Muscle of leg (tissue), 11 donors: ENCODE results near the gene TMEM164. TPM values are rescaled to one million over a fixed set of nuclear protein-coding genes. Genes with fewer than 3 reads are reported as not detected.

Experiments used
- DNase-seq: peaks from one replicate; pipeline ENCODE4 v3.0.0; 2013
- H3K27ac ChIP-seq: one replicate; pipeline ENCODE4 v1.5.1; 2013; ENCODE audit warnings: mild to moderate bottlenecking, low read length, control low read depth
- H3K27me3 ChIP-seq: one replicate; pipeline ENCODE4 v1.6.1; 2013; ENCODE audit warnings: low read length; ENCODE audit not compliant: control insufficient read depth, insufficient read depth
- H3K36me3 ChIP-seq: one replicate; pipeline ENCODE4 v1.6.1; 2013; ENCODE audit warnings: low read length; ENCODE audit not compliant: control insufficient read depth, insufficient read depth
- H3K4me1 ChIP-seq: one replicate; pipeline ENCODE4 v1.6.1; 2013; ENCODE audit warnings: low read length; ENCODE audit not compliant: control insufficient read depth, insufficient read depth
- H3K4me3 ChIP-seq: one replicate; pipeline ENCODE4 v1.5.1; 2013; ENCODE audit warnings: low read length, control low read depth
- H3K9me3 ChIP-seq: replicated peaks from 2 replicates; pipeline ENCODE4 v1.6.1; 2013; ENCODE audit warnings: low read depth, low read length; ENCODE audit not compliant: control insufficient read depth
- WGBS: methylation state at CpG from one replicate; pipeline ENCODE4 v1.1.5; 2013; ENCODE audit warnings: missing lambda C conversion rate; ENCODE audit not compliant: insufficient coverage; 5-methylcytosine and 5-hydroxymethylcytosine counted together
- polyA plus RNA-seq, 8 donors: library from polyadenylated mRNA; unstranded; fragments of 120-200 nt; gene quantifications; one replicate each; pipeline versions ENCODE4 v1.2.1 to v1.2.3, GENCODE V29; 2013; ENCODE audit warnings: inconsistent platforms in 1 of 8, low replicate concordance in 1 of 8; ENCODE audit not compliant: insufficient read length in 8 of 8, insufficient read depth in 1 of 8
- total RNA-seq: library from RNA; stranded (reverse); fragments of 120-200 nt; gene quantifications from one replicate; pipeline ENCODE4 v1.2.4, GENCODE V29; 2013

The TMEM164 gene
- total and polyA plus RNA-seq, 9 donors = 17.9 to 33.5 (median 26.3) TPM

DNA sequence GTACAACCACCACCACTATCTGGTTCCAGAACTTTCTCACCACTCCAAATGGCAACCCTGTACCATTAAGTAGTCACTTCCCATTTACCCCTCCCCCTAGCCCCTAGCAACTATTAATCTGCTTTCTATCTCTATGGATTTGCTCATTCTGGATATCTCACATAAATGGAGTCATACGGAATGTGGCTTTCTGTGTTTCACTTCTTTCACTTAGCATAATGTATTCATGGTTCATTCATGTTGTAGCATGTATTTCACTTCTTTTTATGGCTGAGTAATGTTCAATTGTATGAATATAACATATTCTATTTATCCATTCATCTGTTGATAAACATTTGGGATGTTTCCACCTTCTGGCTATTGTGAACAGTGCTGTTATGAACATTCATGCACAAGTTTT is 210.3 kb downstream of the TMEM164 start:
- DNase-seq = no peak
- no peaks in the 10 kb centered on the region for H3K9me3 ChIP-seq
- H3K36me3 ChIP-seq = no peaks in the 10 kb centered on the region
- H3K4me3 ChIP-seq = no peak overlapping the region
- no peaks in the 10 kb centered on the region for H3K4me1 ChIP-seq
- H3K27me3 ChIP-seq = peaks cover 6% of the 10 kb centered on the region
- WGBS = no CpG with 5 or more reads among the region's 1 CpG
- H3K27ac ChIP-seq = no peak overlapping the region

DNA sequence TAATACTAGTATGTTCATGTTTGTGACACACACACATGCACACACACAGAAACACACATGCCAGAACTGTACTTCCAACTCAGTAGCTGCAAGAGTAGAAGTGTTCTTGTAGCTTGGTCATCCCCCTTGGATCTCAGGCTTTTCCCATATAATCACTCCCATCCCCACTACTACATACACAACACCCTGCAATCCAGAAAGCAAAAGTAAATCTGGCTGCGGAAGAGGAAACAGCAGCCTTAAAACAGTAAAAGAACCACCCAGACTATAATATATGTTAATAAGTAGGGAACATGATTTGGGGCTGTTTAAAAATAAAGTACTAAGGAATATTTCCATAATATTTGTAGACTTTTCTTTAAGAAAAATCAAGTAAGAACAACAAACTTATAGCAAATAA is 211.8 kb downstream of the TMEM164 start:
- peaks cover 5% of the 10 kb centered on the region for H3K27me3 ChIP-seq
- DNase-seq = no peak
- no peak overlapping the region for H3K27ac ChIP-seq
- no peak overlapping the region for H3K4me3 ChIP-seq
- H3K9me3 ChIP-seq = no peaks in the 10 kb centered on the region
- H3K36me3 ChIP-seq = no peaks in the 10 kb centered on the region
- no CpG with 5 or more reads among the region's 1 CpG for WGBS
- no peaks in the 10 kb centered on the region for H3K4me1 ChIP-seq

DNA sequence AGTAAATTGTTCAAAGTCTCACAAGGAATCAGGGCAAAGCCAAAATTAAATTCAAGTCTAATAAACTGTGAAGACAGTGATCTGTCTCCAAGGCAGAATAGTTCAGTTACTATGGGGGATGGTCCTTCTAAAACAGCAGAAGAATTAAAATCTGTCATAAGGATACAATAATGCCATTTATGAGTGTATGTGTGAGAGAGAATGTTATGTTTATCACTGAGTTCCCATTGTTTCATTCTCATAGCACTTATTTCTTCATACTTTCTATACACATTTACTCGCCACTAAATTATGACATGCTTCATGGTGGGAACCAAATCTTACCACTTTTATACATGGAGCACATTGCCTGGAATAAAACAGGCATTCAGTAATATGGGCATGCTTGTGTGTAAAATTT is 212.5 kb downstream of the TMEM164 start:
- Histone ChIP-seq H3K4me3 (no peak overlapping the region), H3K27ac (no peak overlapping the region), H3K9me3 (no peaks in the 10 kb centered on the region), H3K36me3 (no peaks in the 10 kb centered on the region), H3K27me3 (peaks cover 2% of the 10 kb centered on the region), H3K4me1 (no peaks in the 10 kb centered on the region)
- no CpG with 5 or more reads among the region's 1 CpG for WGBS
- no peak for DNase-seq

DNA sequence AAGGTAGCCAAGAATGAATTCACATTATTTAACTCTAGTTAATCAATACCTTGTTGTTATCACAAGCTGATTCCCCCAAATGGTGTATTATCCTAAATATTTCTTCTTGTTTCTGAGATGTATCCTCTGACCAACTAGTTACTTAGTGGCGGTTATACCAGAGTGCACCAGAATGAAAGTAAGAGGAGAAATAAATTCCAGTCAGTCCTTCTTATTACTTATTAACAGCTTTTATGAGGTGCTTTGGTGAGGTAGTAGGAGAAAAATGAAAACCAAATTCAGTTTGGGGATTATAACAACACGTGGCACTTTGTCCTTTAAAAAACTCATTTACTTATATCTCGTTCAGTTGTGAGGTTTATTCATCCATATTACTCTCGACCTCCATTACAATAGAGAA is 213.1 kb downstream of the TMEM164 start:
- Histone ChIP-seq H3K9me3 (no peaks in the 10 kb centered on the region), H3K36me3 (no peaks in the 10 kb centered on the region), H3K27me3 (peaks cover 2% of the 10 kb centered on the region), H3K4me3 (no peak overlapping the region), H3K27ac (no peak overlapping the region), H3K4me1 (no peaks in the 10 kb centered on the region)
- WGBS = no CpG with 5 or more reads among the region's 4 CpGs
- no peak for DNase-seq

DNA sequence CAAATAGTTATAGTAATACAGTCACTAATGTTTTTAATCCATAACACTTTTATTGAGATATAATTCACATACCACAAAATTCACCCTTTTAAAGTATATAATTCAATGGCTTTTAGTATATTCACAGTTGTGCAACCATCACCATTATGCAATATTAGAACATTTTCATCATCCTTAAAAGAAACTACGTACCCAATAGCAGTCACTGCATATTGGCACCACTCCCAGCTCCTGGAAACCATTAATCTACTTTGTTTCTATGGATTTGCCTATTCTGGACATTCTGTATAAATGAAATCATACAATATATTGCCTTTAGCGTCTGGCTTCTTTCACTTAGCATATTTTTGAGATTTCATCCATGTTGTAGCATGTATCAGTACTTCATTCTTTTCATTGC is 215.7 kb downstream of the TMEM164 start:
- Histone ChIP-seq H3K27me3 (peaks cover 2% of the 10 kb centered on the region), H3K27ac (no peak overlapping the region), H3K36me3 (no peaks in the 10 kb centered on the region), H3K9me3 (no peaks in the 10 kb centered on the region), H3K4me1 (no peaks in the 10 kb centered on the region), H3K4me3 (no peak overlapping the region)
- no peak for DNase-seq
- WGBS = no CpG with 5 or more reads among the region's 2 CpGs

DNA sequence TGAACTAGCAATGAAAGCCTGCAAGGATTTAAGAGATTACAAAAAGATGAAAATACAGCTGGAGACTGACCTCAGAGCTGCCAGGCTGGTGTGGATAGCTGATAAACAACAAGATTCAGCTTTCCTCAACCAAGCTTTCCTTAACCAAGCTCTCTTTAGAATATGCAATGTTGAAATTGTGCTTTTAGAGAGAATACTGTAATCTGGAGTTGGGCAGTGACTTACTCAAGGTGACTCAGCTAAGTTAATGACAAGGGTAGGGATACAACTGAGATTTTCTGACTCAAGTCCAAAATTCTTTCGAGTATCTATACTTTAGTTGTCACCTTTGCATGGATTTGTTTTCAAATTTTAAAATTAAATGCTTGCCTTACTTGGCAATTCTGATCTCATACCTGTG is 217.0 kb downstream of the TMEM164 start:
- WGBS = no CpG with 5 or more reads among the region's 1 CpG
- Histone ChIP-seq H3K4me3 (no peak overlapping the region), H3K36me3 (no peaks in the 10 kb centered on the region), H3K27ac (no peak overlapping the region), H3K4me1 (no peaks in the 10 kb centered on the region), H3K27me3 (peaks cover 2% of the 10 kb centered on the region), H3K9me3 (no peaks in the 10 kb centered on the region)
- DNase-seq = no peak

DNA sequence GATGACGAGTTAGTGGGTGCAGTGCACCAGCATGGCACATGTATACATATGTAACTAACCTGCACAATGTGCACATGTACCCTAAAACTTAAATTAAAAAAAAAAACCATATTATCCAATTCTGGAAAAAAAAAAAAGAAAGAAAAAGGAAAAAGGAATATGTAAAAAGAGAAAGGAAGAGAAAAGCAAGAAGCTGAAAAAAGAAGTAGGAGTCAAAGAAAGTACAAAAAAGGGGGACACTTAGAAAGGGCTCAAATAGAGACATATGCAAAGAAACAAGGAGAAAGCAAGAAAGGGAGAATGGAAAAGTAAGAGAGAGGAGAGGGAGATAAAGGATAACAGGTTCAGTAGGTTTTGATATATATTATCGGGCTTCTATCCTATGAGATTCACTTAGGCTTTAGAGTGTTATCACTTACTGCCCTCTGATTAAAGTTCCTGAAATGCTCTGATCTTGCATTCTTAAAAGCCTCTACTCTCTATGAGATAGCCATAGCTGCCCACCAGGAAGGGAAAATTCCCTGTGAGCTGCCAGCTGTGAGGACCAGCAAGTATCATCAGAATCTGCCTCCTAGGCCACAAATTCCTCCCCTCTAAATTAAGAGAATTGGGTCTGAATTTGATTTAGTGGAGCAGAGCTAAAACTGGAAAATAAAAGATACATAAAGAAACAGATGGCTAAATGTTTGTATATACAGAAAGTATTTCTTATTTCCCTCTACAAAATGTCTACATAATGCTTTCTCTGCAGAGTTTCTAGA is 219.8 kb downstream of the TMEM164 start:
- no peaks in the 10 kb centered on the region for H3K4me1 ChIP-seq
- no peaks in the 10 kb centered on the region for H3K36me3 ChIP-seq
- peaks cover 2% of the 10 kb centered on the region for H3K27me3 ChIP-seq
- no peak overlapping the region for H3K27ac ChIP-seq
- DNase-seq = no peak
- H3K4me3 ChIP-seq = no peak overlapping the region
- H3K9me3 ChIP-seq = no peaks in the 10 kb centered on the region
- no CpG with 5 or more reads among the region's 2 CpGs for WGBS

DNA sequence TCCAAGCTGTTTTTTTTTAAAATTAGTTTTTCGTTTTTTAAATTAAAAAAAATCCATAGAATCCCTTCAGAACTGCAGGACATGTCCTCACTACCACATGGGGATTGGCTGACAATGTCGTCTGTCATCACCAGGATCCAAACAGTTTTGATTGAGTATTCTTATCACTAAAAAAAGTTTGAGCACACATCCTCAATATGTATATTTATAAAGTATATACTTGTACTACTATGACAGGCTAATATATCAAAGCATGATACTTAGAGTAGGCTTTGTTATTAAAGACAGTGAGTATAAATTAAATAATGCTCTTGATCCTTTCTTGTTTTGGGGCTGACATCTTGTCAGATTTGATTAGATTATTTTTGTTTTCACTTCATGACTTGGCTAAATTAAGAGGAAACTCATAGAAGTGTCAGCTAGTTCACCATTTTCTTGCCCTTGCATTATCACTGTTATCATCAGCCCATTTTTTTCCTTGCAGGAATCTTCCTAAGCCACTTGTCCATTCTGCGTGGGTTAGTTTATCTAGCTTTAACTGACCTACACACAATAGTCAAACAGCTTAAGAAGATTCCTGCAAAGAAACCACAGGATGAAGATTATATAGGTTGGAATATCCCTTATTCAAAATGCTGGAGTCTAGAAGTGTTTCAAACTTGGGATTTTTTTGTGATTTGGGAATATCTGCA is 222.2 kb downstream of the TMEM164 start:
- no peak overlapping the region for H3K4me3 ChIP-seq
- no CpG with 5 or more reads among the region's 3 CpGs for WGBS
- no peak for DNase-seq
- H3K36me3 ChIP-seq = no peaks in the 10 kb centered on the region
- H3K27me3 ChIP-seq = peaks cover 7% of the 10 kb centered on the region
- H3K9me3 ChIP-seq = no peaks in the 10 kb centered on the region
- peaks cover 3% of the 10 kb centered on the region for H3K4me1 ChIP-seq
- no peak overlapping the region for H3K27ac ChIP-seq

DNA sequence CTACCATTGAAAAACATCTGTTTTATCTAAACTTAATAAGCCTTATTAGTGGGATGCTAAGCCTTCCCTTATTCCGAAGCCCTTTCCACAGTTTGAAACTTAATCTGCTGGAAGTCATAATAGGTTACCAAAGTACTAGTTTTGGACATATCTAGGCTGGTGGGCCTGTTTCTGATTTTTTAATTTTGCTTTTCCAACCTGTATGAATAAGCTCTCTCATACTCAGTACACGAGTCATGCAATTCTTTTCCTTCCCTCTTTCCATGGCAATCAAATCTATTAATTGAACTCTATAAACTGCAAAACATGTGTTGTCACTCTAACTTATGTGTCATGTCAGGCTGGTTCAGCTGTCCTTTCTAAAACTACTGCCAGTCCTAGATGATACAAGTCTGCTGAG is 224.0 kb downstream of the TMEM164 start:
- H3K4me1 ChIP-seq = peaks cover 3% of the 10 kb centered on the region
- DNase-seq = no peak
- no peak overlapping the region for H3K4me3 ChIP-seq
- peaks cover 7% of the 10 kb centered on the region for H3K27me3 ChIP-seq
- no peaks in the 10 kb centered on the region for H3K9me3 ChIP-seq
- no peaks in the 10 kb centered on the region for H3K36me3 ChIP-seq
- no peak overlapping the region for H3K27ac ChIP-seq
- 43% methylated on average over 1 of the region's 2 CpGs for WGBS
